MCF 10A (cell line): Measurements from ENCODE around the gene ARHGEF28. TPM values are rescaled to one million over a fixed set of nuclear protein-coding genes. Genes with fewer than 3 reads are reported as not detected.

ENCODE experiments used
- BruUV-seq: library from RNA; stranded (reverse); fragments of 400-500 nt; replicated peaks from 2 replicates; lab custom pipeline; 2021; lab: Mats Ljungman, UMichigan
- CTCF ChIA-PET: fragments of 300-600 bp; sonication (Branson Sonifier 250); formaldehyde crosslinking; extraction: SDS; loops from one replicate; lab custom pipeline; 2021; ENCODE audit warnings: antibody characterized with exemption, inconsistent platforms; lab: Yijun Ruan, JAX
- POLR2A ChIA-PET: fragments of 300-600, 350-650 bp; sonication (Branson Sonifier 250); formaldehyde crosslinking; extraction: SDS; loops from one replicate; lab custom pipeline; 2020; ENCODE audit warnings: antibody characterized with exemption, inconsistent platforms; lab: Yijun Ruan, JAX
- DNase-seq: peaks from one replicate; pipeline ENCODE4 v3.0.0-alpha.2; 2018; ENCODE audit not compliant: unreplicated experiment
- H3K27ac Mint-ChIP-seq: one replicate; pipeline ENCODE4 v1.8.0; 2022; ENCODE audit warnings: mild to moderate bottlenecking, low read depth, mixed read lengths; ENCODE audit not compliant: unreplicated experiment
- H3K27me3 Mint-ChIP-seq: one replicate; pipeline ENCODE4 v1.8.0; 2022; ENCODE audit warnings: mixed read lengths; ENCODE audit not compliant: insufficient read depth, unreplicated experiment
- H3K36me3 Mint-ChIP-seq: one replicate; pipeline ENCODE4 v1.8.0; 2022; ENCODE audit warnings: mild to moderate bottlenecking, moderate library complexity, mixed read lengths; ENCODE audit not compliant: insufficient read depth, unreplicated experiment
- H3K4me1 Mint-ChIP-seq: one replicate; pipeline ENCODE4 v1.8.0; 2022; ENCODE audit warnings: mixed read lengths; ENCODE audit not compliant: insufficient read depth, unreplicated experiment
- H3K4me3 Mint-ChIP-seq: one replicate; pipeline ENCODE4 v1.8.0; 2022; ENCODE audit warnings: mild to moderate bottlenecking, moderate library complexity, mixed read lengths; ENCODE audit not compliant: unreplicated experiment
- H3K9me3 Mint-ChIP-seq: one replicate; pipeline ENCODE4 v1.8.0; 2022; ENCODE audit warnings: mixed read lengths; ENCODE audit not compliant: unreplicated experiment
- intact Hi-C: fragments of 100-400 bp; cut with micrococcal nuclease; formaldehyde crosslinking; loops from 2 replicates; pipeline ENCODE4 v1.14.1; 2022
- total RNA-seq: library from RNA; stranded (reverse); gene quantifications from 2 replicates; pipeline ENCODE4 v1.2.3, GENCODE V29; 2022
- TF ChIP-seq, protein P1 (sequence below): fragments of 200-600 bp; IDR thresholded peaks from one replicate; pipeline ENCODE4 v1.8.0; 2022; ENCODE audit warnings: antibody characterized with exemption, mild to moderate bottlenecking; ENCODE audit not compliant: unreplicated experiment

Gene ARHGEF28
- total RNA-seq, 1 experiment from 2014 or later: 34.8 TPM

DNA sequence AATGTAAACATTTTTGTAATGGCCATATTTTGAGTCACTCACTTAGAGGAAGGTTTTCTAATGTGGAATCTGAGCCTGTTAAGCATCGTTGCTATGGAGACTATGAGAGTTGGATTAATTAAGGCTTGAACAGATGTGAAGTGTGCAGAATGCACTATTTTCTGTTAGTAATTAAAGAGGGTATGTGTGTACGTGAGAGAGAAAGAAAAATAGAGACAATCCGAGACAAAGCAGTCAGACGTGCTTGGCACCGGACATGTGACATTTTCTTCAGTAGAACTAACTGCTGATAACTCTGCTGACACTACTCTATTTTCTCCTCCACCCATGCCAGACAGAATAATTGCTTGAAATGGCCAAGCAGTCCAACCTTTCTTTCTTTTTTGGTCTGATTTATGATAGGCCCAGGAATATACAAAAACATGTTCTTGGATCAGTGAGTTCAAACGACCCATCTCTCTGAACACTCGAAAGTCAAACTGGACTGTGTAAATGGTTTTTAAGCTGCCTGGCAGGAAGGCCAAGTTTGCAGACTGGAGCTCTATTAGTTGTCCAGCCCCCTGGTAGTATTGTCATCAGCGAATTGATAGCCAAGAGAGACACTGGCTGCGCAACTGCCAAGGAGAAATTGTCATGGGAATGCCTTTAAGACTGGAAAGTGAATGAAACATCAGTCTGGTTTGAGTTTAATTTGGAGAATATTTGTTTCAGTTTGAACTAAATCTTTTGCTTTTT, 322.1 kb downstream of the ARHGEF28 start:
- H3K9me3 Mint-ChIP-seq: peaks cover 8% of the 10 kb centered on the region
- DNase-seq: no peak
- H3K36me3 Mint-ChIP-seq: peaks cover 9% of the 10 kb centered on the region
- no peak overlapping the region for H3K4me3 Mint-ChIP-seq
- CTCF ChIA-PET: interaction anchor here (0.6 kb wide), 1 partner anchor 25 kb away, joined by 4 read pairs; no protein-coding TSS in a partner anchor
- TF ChIP-seq, protein P1, sequence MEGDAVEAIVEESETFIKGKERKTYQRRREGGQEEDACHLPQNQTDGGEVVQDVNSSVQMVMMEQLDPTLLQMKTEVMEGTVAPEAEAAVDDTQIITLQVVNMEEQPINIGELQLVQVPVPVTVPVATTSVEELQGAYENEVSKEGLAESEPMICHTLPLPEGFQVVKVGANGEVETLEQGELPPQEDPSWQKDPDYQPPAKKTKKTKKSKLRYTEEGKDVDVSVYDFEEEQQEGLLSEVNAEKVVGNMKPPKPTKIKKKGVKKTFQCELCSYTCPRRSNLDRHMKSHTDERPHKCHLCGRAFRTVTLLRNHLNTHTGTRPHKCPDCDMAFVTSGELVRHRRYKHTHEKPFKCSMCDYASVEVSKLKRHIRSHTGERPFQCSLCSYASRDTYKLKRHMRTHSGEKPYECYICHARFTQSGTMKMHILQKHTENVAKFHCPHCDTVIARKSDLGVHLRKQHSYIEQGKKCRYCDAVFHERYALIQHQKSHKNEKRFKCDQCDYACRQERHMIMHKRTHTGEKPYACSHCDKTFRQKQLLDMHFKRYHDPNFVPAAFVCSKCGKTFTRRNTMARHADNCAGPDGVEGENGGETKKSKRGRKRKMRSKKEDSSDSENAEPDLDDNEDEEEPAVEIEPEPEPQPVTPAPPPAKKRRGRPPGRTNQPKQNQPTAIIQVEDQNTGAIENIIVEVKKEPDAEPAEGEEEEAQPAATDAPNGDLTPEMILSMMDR: no peak
- no TSS peak for BruUV-seq
- intact Hi-C loops: no loop called here
- no peaks in the 10 kb centered on the region for H3K27me3 Mint-ChIP-seq
- H3K27ac Mint-ChIP-seq: no peak overlapping the region
- H3K4me1 Mint-ChIP-seq: peaks cover 19% of the 10 kb centered on the region
- POLR2A ChIA-PET: interaction anchor here (0.9 kb wide), 1 partner anchor 31 kb away, joined by 3 read pairs; no protein-coding TSS in a partner anchor

DNA sequence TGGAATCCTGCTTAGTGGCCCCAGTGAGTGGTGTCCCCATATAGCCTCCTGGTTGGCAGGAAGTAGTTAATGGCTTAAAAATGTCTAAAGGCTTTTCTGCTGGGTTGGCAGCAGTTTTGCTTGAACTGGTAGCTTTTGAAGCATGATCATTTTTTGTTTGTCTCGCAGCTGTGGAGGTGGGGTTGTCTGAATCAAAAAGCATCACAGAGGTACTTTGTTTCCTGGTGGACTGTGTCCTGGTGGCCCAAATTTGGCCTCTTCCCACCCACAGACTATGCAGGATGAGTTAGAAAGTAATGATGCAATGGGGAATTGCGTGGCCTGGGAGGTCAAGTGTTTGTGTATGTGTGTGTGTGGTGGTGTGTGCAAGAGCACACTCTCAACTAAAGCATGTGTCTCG, 322.7 kb downstream of the ARHGEF28 start:
- intact Hi-C loops: no loop called here
- H3K36me3 Mint-ChIP-seq: peaks cover 7% of the 10 kb centered on the region
- peaks cover 8% of the 10 kb centered on the region for H3K9me3 Mint-ChIP-seq
- BruUV-seq: no TSS peak
- H3K27ac Mint-ChIP-seq: no peak overlapping the region
- ChIA-PET CTCF (interaction anchor here (0.6 kb wide), 1 partner anchor 26 kb away, joined by 4 read pairs; no protein-coding TSS in a partner anchor), POLR2A (no interaction called here)
- H3K27me3 Mint-ChIP-seq: no peaks in the 10 kb centered on the region
- peaks cover 19% of the 10 kb centered on the region for H3K4me1 Mint-ChIP-seq
- H3K4me3 Mint-ChIP-seq: no peak overlapping the region
- TF ChIP-seq, protein P1: no peak
- peak; percentile 32 for DNase-seq

DNA sequence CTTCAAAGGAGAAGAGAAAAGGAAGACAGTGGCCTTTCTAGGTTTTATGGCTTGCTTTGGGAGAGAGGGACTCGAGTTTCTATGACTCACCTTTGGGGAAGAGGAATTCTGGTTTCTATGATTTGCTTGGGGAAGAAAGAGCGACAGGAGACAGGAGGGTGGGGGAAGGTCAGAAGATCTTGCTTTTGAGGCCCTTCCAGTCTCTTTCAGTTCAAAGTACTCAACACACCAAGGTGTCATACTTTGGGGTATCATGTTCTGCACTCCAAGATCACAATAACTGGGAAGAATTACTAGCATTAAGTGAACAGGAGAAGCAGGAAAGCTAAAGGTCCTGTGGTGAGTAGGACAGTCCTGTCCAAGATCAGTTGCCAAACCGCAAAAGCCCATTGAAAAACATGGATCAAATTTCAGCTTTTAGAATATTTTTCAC, 324.5 kb downstream of the ARHGEF28 start:
- POLR2A ChIA-PET: no interaction called here
- no peak overlapping the region for H3K27ac Mint-ChIP-seq
- H3K27me3 Mint-ChIP-seq: no peaks in the 10 kb centered on the region
- intact Hi-C loops: no loop called here
- CTCF ChIA-PET: interaction anchor here (1.1 kb wide), 1 partner anchor 692 kb away, joined by 5 read pairs; no protein-coding TSS in a partner anchor
- no peak overlapping the region for H3K4me3 Mint-ChIP-seq
- H3K4me1 Mint-ChIP-seq: peaks cover 19% of the 10 kb centered on the region
- H3K9me3 Mint-ChIP-seq: no peaks in the 10 kb centered on the region
- TF ChIP-seq, protein P1: no peak
- BruUV-seq: no TSS peak
- DNase-seq: peak; percentile 69
- peaks cover 6% of the 10 kb centered on the region for H3K36me3 Mint-ChIP-seq

DNA sequence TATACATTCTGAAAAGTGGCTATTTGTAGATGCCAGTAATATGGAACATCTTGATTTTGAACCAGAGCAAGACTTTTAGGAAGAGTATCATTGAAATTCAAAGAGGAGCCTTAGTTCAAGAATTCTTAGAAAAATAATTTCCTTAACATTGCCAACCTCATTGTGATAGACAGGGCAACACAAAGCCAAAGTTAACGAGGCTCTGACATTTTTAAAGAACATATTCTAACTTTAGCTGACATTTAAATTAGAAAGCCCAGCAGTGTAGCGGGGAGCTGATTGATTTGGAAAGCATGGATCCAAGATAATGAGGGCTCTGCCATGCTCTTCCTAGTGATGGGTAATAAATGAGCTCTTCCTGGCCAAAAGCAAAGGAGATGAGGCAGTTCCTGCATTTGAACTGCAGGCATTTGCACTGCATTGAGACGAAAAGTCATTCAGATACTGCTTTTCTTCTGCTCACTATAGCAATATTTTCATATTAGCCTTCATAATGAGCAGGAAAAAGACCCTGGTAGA, 325.0 kb downstream of the ARHGEF28 start:
- H3K36me3 Mint-ChIP-seq: peaks cover 6% of the 10 kb centered on the region
- BruUV-seq: no TSS peak
- H3K27me3 Mint-ChIP-seq: no peaks in the 10 kb centered on the region
- H3K4me3 Mint-ChIP-seq: no peak overlapping the region
- POLR2A ChIA-PET: no interaction called here
- CTCF ChIA-PET: interaction anchor here (1.1 kb wide), 1 partner anchor 691 kb away, joined by 5 read pairs; no protein-coding TSS in a partner anchor
- intact Hi-C loops: no loop called here
- H3K9me3 Mint-ChIP-seq: no peaks in the 10 kb centered on the region
- DNase-seq: no peak
- H3K27ac Mint-ChIP-seq: no peak overlapping the region
- TF ChIP-seq, protein P1: no peak
- H3K4me1 Mint-ChIP-seq: peaks cover 19% of the 10 kb centered on the region
